ENCODE measurements around the gene GCH1. TPM values are rescaled to one million over a fixed set of nuclear protein-coding genes. Genes with fewer than 3 reads are reported as not detected.

GCH1 gene
- total RNA-seq, 1 experiment from 2014 or later = 9.2 TPM

GRCh38 chr14:54794796-54795195 lies 107.8 kb downstream of the GCH1 start (continued):
- no peak for TF ChIP-seq EMX1 (CRISPR knock-in tag; IDR thresholded peaks at IDR 0.05)
- TF ChIP-seq ATF3 (CRISPR knock-in tag; conservative IDR thresholded peaks at IDR 0.05) = no peak
- no peak for TF ChIP-seq FOXP4 (CRISPR knock-in tag; IDR thresholded peaks at IDR 0.05)
- TF ChIP-seq ELF4 (CRISPR knock-in tag; IDR thresholded peaks at IDR 0.05; ENCODE audit: low read depth) = no peak
- no peak for TF ChIP-seq TCF7 (CRISPR knock-in tag; IDR thresholded peaks at IDR 0.05; ENCODE audit: low read depth)
- TF ChIP-seq CTCF (IDR thresholded peaks at IDR 0.05) = no peak

GRCh38 chr14:54794159-54794558 lies 108.5 kb downstream of the GCH1 start:
- no peak for TF ChIP-seq FOXP1 (CRISPR knock-in tag; IDR thresholded peaks at IDR 0.05; ENCODE audit: borderline replicate concordance)
- TF ChIP-seq CREM (CRISPR knock-in tag; IDR thresholded peaks at IDR 0.05) = no peak
- no peak for TF ChIP-seq CDX4 (CRISPR knock-in tag; IDR thresholded peaks at IDR 0.05; ENCODE audit: borderline replicate concordance)
- no peak for TF ChIP-seq ZMAT4 (CRISPR knock-in tag; IDR thresholded peaks at IDR 0.05)
- no peak for TF ChIP-seq NFE2L1 (CRISPR knock-in tag; IDR thresholded peaks at IDR 0.05)
- no peak for TF ChIP-seq JAZF1 (CRISPR knock-in tag; IDR thresholded peaks at IDR 0.05)
- no peak for TF ChIP-seq ZNF512 (CRISPR knock-in tag; IDR thresholded peaks at IDR 0.05; ENCODE audit: borderline replicate concordance)
- TF ChIP-seq MAX (CRISPR knock-in tag; IDR thresholded peaks at IDR 0.05) = no peak
- TF ChIP-seq NR1H2 (CRISPR knock-in tag; IDR thresholded peaks at IDR 0.05) = no peak
- TF ChIP-seq FOXJ3 (CRISPR knock-in tag; IDR thresholded peaks at IDR 0.05; ENCODE audit: borderline replicate concordance) = no peak
- TF ChIP-seq GRHL2 (CRISPR knock-in tag; IDR thresholded peaks at IDR 0.05; ENCODE audit: insufficient replicate concordance, severe bottlenecking) = no peak
- TF ChIP-seq E2F4 (CRISPR knock-in tag; IDR thresholded peaks at IDR 0.05; ENCODE audit: borderline replicate concordance, low read depth) = no peak
- TF ChIP-seq ZNF532 (CRISPR knock-in tag; IDR thresholded peaks at IDR 0.05; ENCODE audit: borderline replicate concordance) = no peak
- TF ChIP-seq NFATC4 (CRISPR knock-in tag; IDR thresholded peaks at IDR 0.05) = no peak
- H3K4me3 Mint-ChIP-seq = no peak overlapping the region
- CTCF ChIA-PET = interaction anchor here (1.0 to 2.2 kb wide), 6 partner anchors 12 to 230 kb away, joined by 3 to 13 read pairs (median 6); partner anchors contain the start of gene SAMD4A
- POLR2A ChIA-PET = no interaction called here
- H3K27ac Mint-ChIP-seq = no peak overlapping the region
- H3K36me3 Mint-ChIP-seq = no peaks in the 10 kb centered on the region
- ATAC-seq (no peak), DNase-seq (ENCODE audit: low spot score) (no peak)
- peaks cover 6% of the 10 kb centered on the region for H3K9me3 Mint-ChIP-seq
- peaks cover 12% of the 10 kb centered on the region; the same call in 1 of the 2 replicates for H3K4me1 Mint-ChIP-seq
- H3K27me3 Mint-ChIP-seq (ENCODE audit: low read depth) = no peaks in the 10 kb centered on the region; the same call in 1 of the 2 replicates
